Left cardiac atrium (tissue), 4 donors: ENCODE measurements around the gene SH3TC1. TPM values are rescaled to one million over a fixed set of nuclear protein-coding genes. Genes with fewer than 3 reads are reported as not detected.
A peak's percentile ranks its signal among the peaks of the same experiment; 100 is the strongest.

Source experiments
- ATAC-seq, 2 donors: fragments of 200-7000 bp; cut with Tn5 transposase; one replicate each; pipeline ENCODE4 v1.9.1; 2020; ENCODE audit warnings: mild to moderate bottlenecking in 2 of 2, moderate library complexity in 2 of 2
- DNase-seq: peaks from one replicate; pipeline ENCODE4 v3.0.0-alpha.2; 2020
- intact Hi-C, 2 donors: fragments of 100-400 bp; cut with DNase I; formaldehyde crosslinking; loops; one replicate each; pipeline versions ENCODE4 v1.14.1 to v1.15.1; 2022 to 2023
- total RNA-seq, 2 donors: library from RNA; stranded (reverse); fragmentation: NEBNext Ultra II Directional; extraction: Animal tissue kit (Norgen Biotek cat#: 25700); gene quantifications; one replicate each; pipeline ENCODE4 v1.2.1, GENCODE V29; 2021
- donor health status: DM: no; HTN: yes; CAD: no.
- donor health status: DM: no; HTN: yes; CAD: no; lungs with severe emphysema.
- donor health status: DM: yes; HTN: yes; CAD: no.
- donor health status: Dilated cardiomyopathy.

SH3TC1 gene
- total RNA-seq, 2 donors from 2014 or later: 11.7 to 30.9 TPM

DNA sequence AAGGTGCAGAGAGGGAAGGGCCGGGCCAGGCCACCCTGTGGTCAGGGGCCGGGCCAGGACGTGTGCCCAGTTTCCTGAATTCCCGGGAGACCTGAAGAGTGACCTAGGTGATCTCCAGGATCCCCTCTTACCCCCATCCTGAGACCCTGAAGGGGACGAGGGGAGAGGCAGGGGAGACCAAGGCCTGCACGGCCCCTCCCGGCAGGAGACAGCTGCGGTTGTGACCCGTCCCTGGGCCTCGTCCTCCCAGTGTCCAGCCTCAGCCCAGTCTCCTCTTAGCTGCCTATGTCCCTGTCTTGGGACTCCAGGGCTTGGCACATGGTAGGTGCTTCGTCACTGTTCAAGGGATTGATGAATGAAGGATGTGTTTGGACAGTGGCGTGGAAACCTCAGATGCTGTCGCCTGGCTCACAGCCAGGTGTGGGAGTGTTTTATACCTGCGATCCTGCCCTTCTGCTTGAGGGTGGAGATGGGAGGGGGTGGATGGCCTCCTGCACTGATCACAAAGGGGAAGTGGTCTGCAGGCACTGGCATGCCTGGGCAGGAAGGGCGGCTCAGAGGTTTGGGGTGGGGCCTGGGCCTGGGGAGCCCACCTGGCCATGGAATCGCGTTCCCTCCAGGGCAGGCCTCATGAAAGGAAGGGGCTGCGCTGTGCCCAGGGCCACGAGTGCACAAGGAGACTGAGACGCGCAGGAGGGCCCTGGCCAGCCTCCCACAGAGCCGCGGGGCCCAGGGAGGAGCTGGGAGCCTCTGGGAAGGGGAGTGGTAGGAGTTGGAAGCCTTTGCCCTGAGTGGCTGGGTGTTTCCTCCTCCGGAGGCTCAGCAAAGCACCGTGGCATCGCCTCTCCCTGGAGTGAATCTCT is 6.9 kb downstream of the SH3TC1 start:
- intact Hi-C loops: no loop called here
- peak; percentile 13 to 44 for ATAC-seq
- DNase-seq: no peak

DNA sequence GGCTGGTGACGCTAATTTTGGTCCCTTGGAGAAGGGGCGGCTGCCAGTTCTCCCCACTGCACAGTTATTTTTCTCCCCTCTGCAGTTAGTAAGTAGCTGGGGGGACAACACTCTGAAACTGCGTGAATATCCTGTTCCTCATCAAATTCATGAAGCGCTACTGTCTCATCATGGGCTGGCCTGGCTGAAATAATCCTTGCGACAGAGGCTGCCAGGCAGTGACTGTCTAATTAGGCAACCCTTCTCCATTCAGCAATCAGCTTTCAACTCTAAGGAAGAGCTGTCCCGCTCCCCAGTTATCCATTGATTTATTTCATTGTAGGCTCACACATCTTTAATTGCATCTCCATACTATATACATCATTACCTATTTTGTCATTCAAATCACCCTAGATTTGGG is 8.2 kb downstream of the SH3TC1 start:
- DNase-seq (no peak), ATAC-seq (peak in 1 of 2 donors; percentile 19)
- intact Hi-C loops: no loop called here

DNA sequence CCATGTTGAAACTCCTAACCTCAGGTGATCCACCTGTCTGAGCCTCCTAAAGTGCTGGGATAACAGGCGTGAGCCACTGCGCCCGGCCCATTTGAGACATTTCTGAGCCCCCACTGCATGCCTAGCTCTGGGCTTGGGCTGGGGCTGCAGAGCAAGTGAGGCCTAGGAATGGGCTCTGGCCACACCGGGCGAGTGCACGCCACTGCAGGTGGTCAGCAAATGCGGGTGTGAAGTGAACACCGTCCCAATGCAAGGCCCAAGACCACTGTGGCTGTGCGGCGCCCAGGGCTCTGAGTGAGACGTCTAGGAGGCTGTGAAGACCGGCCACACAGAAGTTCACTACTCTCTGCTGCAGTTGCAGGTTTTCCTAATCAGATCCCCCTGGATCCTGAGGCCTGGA is 9.5 kb downstream of the SH3TC1 start:
- DNase-seq (no peak), ATAC-seq (no peak)
- intact Hi-C loops: no loop called here

DNA sequence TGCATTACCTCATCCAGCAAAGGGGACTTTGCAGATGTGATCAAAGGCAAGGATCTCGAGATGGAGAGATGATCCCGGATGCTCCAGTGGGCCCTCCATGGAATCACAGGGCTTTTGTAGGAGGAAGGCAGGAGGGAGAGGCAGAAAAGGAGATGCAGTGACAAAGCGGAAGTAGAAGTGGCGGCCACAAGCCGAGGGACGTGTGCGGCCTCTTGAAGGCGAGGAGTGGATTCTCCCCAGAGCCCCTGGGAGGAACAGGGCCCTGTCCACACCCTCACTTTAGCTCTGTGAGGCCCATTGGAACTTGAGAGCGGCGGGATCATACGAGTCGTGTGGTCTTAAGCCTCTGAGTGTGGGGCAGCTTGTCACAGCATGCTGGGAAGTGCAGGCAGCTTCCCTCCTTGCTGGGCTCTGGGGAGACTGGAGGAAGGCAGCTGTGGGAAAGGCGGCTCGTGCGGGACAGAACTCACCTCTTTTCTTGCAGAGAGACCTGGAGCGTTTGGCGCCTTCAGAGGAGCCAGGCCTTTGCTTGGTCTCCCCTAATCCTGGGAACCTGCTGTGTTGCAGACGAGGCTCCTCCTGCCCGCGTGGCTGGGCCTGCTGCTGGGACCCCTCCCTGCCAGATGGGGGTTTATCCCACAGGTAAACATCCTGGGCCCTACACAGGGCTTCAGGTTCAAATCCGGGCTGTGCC is 10.2 kb downstream of the SH3TC1 start:
- DNase-seq: no peak

DNA sequence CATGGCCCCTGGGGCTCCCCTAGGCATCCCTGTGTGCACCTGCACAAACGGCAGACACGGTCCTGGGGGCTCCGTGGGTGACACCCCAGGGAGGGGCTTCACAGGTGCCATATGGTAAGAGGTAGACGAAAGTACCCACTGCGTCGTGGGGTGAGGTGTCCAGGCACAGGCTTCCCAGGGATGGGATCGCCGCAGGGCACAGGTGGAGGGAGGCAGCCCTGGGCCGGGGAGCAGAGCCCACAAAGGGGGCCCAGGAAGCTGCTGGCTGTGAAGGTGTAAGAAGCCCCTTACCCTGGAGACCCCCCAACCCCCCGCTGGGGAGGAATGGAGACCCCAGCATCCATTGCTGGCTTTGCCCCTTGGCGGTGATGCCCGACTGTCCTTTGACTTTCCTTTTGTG is 10.9 kb downstream of the SH3TC1 start:
- intact Hi-C loops: no loop called here
- ATAC-seq (no peak), DNase-seq (no peak)

More for the DNA sequence above, 10.2 kb downstream of the SH3TC1 start:
- ATAC-seq: no peak
- intact Hi-C loops: no loop called here

DNA sequence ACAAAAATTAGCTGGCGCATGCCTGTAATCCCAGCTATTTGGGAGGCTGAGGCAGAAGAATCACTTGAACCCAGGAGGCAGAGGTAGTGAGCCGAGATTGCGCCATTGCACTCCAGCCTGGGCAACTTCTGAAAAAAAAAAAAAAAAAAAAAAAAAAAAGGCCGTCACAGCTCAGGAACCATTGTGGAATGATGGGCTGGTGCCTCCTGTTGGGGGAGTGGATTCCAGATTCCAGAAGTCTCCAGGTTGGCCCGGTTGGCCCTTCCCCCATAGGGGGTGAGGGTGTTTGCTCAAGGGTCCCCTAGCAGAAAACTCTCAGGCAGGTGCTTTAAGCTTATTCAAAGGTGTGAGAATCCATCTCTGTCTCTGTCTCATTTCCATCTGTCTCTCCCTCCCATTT is 11.5 kb downstream of the SH3TC1 start:
- intact Hi-C loops: no loop called here
- no peak for DNase-seq

DNA sequence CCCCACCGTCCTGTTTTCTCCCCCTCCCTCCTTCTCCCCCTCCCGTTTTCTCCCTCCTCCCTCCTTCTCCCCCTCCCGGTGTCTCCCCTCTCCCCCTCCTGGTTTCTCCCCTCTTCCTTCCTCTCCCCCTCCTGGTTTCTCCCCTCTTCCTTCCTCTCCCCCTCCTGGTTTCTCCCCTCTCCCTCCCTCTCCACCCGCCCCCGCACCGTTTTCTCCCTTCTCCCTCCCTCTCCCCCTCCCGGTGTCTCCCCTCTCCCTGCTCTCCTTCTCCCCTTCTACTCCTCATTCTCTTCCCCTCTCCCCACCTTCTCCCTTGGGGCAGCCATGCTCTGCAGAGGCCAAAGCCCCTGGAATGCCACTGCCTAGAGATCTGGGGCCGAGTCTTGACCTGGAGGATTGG is 12.2 kb downstream of the SH3TC1 start:
- ATAC-seq: no peak
- DNase-seq: no peak
- intact Hi-C loops: no loop called here

More for the DNA sequence above, 11.5 kb downstream of the SH3TC1 start:
- ATAC-seq: no peak

DNA sequence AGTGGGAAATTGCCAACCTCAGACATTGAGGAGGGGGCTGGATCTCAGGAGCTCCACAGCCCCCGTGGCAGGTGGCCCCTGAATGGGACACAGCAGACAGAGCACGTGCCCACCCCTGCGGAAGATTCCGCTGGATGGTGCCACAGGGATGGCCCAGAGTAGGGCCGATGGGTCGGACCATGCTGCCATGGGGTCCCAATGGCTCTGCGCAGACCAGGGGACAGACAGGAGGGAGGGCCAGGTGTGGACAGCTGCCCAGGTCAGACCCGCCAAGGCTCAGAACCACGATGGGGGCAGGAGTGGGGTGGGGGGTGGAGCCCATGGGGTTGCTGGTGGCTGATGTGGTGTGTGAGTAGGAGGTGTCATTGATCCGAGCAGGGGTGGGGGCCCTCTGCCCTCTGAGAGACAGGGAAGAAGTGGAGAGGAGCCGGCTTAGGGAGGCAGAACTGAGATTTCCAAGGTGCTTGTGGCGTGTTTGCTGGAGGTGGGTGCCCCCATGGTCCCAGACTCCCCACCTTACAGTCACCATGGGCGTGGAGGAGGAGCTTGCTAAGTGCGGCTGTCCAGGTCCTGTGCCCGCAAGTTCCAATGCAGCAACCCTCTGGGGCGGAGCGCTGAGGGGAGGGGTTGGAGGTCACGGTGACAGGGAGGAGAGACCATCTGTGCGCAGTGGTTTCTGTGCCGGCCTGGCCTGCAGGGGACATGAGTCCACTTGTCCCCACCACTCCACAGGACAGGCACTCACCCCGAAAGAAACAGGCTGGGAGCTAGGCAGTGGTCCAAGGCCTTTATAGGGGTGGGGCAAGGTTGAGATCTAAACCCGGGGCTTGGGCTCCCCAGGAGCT is 12.9 kb downstream of the SH3TC1 start:
- no peak for DNase-seq
- intact Hi-C loops: no loop called here
- ATAC-seq: no peak

DNA sequence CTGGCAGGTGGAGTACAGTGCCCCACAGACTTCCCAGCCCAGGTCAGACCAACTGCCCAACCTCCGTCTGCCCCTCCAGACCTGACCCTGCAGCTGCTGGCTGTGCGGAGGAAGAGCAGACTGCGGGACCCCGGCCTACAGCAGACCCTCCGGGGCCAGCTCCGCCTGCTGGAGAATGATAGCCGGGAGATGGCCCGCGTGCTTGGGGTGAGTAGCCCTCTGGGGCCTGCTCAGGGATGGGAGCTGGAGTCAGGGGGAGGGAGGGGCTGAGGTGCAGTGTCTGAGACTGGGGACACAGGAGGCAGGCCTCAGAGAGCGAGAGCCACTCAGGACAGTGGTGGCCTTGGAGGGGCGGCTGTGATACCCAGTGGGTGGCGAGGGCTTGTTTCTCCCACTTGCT is 13.5 kb downstream of the SH3TC1 start:
- DNase-seq (no peak), ATAC-seq (no peak)
- intact Hi-C loops: no loop called here

DNA sequence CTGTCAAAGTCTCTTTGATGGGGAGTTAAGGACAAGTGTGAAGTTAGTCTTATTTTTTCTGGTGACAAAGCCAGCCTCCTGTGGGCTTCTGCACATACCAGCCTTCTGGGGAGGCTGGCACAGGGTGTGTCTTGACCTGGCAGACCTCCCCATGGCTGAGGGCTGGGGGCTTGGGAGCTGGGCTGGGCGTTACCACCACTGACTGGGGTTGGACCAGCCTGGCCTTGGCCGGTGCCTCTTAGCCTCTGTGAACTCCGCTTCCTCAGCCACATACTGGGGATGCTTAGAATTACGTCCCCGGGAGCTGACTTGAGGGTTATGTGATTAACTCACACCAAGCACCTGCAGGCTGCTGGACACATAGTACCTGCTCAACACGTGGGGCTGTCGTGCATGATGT is 14.0 kb downstream of the SH3TC1 start:
- intact Hi-C loops: no loop called here
- DNase-seq (no peak), ATAC-seq (no peak)

DNA sequence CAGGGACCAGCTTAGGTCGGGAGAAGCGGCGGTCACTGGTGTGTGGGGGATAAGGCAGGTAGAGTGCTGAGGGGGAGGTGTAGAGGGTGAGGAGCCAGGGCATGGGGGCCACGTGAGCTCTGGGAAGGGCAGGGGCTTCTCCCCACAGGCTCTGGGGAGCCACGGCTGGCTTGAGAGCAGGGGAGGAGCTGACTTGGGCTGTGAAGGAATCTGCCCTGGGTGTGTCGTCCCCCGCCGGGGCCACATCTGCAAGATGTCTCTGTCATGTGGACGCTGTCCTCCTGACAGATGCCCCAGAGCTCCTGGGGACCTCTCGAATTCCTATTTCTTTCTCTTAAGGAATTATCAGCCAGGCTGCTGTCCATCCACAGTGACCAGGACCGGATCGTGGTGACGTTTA is 15.0 kb downstream of the SH3TC1 start:
- intact Hi-C loops: no loop called here
- ATAC-seq (no peak), DNase-seq (no peak)

DNA sequence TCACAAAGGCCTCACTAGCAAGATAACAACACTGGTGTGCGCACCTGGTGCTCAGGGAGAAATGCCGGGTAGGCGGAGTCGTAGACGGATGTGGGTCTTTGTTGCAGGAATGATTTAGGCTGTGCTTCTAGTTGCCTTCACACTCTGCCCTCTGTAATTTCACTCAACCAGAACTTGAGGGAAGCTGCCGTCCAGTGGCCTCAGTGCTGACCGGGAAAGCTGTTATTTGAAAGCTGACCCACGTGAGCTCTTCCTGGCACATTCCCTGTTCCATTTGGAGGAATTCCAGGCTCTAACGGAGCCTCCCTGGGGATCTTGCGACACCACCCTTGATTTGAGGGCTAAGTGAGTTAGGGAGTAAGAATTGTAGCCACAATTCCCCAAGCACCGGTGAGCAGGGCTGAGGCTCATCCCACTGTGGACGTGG is 15.9 kb downstream of the SH3TC1 start:
- ATAC-seq (peak; percentile 62 to 79), DNase-seq (no peak)
- intact Hi-C loops: no loop called here

DNA sequence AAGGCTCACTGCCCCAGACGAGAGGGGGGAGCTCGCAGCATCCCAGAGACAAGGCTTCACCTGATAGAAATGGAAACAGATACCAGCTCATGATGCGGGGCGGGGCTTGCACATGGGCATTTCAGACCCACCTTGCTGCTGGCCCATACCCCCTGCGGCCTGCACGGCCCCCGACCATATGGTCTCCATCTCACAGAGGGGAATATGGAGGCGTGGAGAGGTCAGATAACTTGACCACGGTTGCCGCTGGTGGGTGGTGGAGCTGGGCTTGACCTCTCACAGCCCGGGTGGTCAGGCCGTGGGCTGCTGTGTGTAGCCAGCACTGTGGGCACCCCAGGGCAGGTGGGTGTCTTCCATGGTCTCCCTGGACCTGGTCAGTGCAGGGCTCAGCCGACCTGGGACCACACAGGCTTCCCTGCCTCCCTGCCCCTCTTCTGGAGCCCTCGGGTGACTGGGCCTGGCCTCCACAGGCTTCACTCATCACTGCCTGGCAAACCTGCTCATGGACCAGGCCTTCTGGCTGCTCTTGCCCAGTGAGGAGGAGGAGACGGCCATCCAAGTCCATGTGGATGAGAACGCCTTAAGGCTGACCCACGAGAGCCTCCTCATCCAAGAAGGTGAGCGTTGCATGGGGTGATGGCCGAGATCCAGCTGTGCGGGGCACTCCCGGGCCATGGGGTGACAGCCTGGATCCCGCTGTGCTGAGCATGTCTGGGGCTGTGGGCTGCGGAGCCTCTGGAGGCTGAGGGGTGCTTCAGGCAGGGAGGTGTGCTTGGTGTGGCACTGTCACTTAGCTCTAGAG is 16.8 kb downstream of the SH3TC1 start:
- intact Hi-C loops: no loop called here
- ATAC-seq (no peak), DNase-seq (no peak)

DNA sequence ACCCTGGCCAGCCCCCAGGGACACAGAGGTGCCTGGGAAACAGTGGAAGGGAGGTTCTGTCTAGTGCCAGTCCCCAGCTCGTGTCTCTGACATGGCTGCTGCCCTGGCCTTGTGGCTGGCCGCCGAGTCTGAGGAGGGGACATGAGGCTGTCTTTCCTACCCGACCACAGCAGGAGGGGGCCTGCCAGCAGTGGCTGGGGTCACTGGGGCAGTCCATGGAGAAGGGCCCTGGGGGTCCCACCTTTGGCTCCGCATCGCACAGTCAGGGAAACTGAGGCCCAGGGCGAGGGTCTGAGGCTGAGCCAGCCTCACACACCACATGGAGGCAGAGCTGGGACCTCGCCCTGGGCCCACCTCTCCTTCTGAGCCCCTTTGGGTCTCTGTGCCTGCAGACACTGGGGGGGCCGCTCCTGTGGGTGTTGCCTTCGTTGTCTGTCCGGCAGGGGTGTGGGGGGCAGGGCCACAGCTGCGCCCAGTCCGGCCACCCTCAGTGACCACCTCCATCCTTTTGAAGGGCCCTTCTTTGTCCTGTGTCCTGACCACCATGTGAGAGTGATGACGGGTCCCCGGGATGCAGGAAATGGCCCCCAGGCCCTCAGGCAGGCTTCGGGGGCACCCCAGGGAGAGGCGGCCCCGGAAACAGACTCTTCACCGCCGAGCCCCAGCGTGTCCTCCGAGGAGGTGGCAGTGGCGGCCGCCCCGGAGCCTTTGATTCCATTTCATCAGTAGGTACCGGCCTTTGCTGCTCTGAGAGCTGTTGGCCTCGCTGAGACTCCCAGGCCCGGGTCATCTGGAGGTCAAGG is 17.6 kb downstream of the SH3TC1 start:
- intact Hi-C loops: no loop called here
- no peak for DNase-seq
- ATAC-seq: no peak

DNA sequence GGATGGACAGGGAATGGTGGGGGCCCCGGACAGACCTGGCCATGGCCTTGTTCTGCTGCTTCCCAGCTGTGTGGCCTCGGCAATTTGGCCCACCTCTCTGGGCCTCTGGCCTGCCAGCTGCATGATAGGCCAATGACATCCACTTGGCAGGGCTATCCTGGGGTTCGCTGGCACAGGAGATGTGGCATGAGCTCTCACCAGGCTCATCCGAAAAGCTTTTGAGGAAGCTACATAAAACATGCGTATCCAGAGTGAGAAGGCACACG is 18.1 kb downstream of the SH3TC1 start:
- ATAC-seq (no peak), DNase-seq (no peak)
- intact Hi-C loops: no loop called here

DNA sequence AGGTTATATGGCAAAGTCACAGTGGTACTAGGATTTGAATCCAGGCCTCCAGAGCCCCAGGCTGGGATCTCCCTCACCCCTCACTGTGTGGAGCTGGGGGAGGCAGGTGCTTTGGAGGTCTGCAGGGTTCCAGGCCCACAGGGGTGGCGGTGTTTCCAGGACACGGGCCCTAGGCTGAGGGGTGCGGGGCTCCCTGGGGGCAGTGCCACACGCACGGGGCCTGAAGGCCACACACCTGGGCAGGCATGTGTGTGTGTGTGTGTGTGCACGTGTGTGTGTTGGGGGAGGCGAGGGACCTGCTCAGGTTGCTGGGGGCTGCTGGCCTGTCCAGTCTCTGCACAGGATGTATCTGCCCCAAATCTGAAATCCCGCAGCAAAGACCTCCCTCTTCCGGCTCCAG is 18.8 kb downstream of the SH3TC1 start:
- ATAC-seq (no peak), DNase-seq (no peak)
- intact Hi-C loops: no loop called here

DNA sequence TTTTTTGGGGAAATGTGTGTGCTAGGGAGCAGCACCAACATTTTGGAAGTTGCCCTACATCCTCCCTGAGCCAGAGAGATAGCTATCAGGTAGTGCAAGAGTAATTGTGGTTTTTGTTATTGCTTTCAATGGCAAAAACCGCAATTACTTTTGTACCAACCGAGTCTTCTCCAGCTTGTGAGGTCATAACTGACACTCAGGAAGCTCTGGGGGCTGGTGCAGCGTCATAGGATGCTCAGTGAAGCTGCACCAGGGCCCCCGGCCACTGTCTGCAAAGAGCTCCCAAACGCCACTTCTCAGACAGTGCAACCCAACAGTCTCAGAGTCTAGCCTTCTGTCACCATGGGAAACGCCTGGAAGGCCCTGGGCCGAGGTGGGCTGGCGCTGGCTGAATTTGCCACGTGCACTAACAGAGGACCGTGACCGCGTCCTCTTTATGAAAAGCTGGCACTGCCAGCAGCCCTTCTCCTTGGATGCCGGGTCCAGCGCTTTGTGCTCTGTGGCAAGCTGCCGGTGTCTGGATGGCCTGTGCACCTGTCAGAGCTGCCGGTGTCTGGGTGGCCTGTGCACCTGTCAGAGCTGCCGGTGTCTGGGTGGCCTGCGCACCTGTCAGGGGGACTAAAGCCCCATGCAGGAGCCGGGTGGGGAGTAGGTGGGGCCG is 19.4 kb downstream of the SH3TC1 start:
- intact Hi-C loops: no loop called here
- no peak for DNase-seq
- no peak for ATAC-seq

DNA sequence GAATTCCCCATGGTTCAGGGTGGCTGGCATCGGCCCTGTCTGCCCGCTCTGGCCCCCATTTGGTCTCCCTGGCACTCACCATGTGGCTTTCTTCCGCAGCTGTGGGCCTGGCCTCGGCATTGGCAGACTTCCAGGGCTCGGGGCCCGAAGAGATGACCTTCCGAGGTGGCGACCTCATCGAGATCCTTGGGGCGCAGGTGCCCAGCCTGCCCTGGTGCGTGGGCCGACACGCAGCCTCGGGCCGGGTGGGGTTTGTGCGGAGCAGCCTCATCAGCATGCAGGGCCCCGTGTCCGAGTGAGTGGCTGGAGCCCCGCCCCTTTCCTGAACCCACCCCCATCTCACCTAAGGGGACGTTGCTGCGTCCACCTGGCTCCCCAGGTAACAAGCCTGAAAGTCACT is 20.1 kb downstream of the SH3TC1 start:
- DNase-seq: no peak
- ATAC-seq: no peak
- intact Hi-C loops: no loop called here
